ENCODE data around the gene TTC39C. TPM values are rescaled to one million over a fixed set of nuclear protein-coding genes. Genes with fewer than 3 reads are reported as not detected.

Gene TTC39C
- total and polyA plus RNA-seq, 2 of the 8 experiments (the other 6 are each of a cell fraction or from before 2014, with no cell fraction given) = 8.1 to 79.1 TPM

GRCh38 chr18:24063121-24063731 lies 48.7 kb downstream of the TTC39C start:
- H3K4ac ChIP-seq (replicated peaks; ENCODE audit: insufficient read length, low read depth, low read length) = no peak overlapping the region
- no peak overlapping the region for H2AFZ ChIP-seq (ENCODE audit: low read length)
- H3K4me2 ChIP-seq (ENCODE audit: insufficient read depth in 1 of 2, low read depth in 2 of 2, low read length in 2 of 2) = no peak overlapping the region
- no peak overlapping the region for H4K91ac ChIP-seq (replicated peaks; ENCODE audit: insufficient read length, low read length)
- H3K9me3 ChIP-seq (ENCODE audit: insufficient read depth in 2 of 2, low read depth in 1 of 2, low read length in 1 of 2) = no peaks in the 10 kb centered on the region
- no peak overlapping the region for H3K4me3 ChIP-seq (ENCODE audit: extremely low read depth in 1 of 4, insufficient read depth in 2 of 4, low read depth in 3 of 4, low read length in 4 of 4)
- no peak overlapping the region for H4K8ac ChIP-seq (ENCODE audit: extremely low read depth, insufficient read depth, low read length)
- TF ChIP-seq TAF7 (optimal IDR thresholded peaks at IDR 0.05; ENCODE audit: borderline replicate concordance, low read depth, low read length) (no peak), HDAC6 (IDR thresholded peaks at IDR 0.05; ENCODE audit: low read depth, low read length) (no peak), SUZ12 (IDR thresholded peaks at IDR 0.05; ENCODE audit: low read length) (no peak), RAD21 (IDR thresholded peaks at IDR 0.05 in 1 of 2, conservative IDR thresholded peaks at IDR 0.05 in 1 of 2; ENCODE audit: low read depth in 2 of 2, low read length in 2 of 2) (no peak), NRF1 (IDR thresholded peaks at IDR 0.05; ENCODE audit: low read depth, low read length) (no peak), BCL11A (IDR thresholded peaks at IDR 0.05; ENCODE audit: low read depth in 2 of 2, low read length in 2 of 2) (no peak), RNF2 (IDR thresholded peaks at IDR 0.05; ENCODE audit: borderline replicate concordance, low read depth, low read length, missing control alignments, poor library complexity, severe bottlenecking) (no peak), EGR1 (IDR thresholded peaks at IDR 0.05; ENCODE audit: borderline replicate concordance, low read depth, low read length) (no peak)
- H4K20me1 ChIP-seq (replicated peaks in 1 of 2; ENCODE audit: control insufficient read depth in 1 of 2, insufficient read depth in 2 of 2, low read length in 2 of 2) = no peaks in the 10 kb centered on the region
- H3K79me1 ChIP-seq (ENCODE audit: low read depth, low read length) = no peaks in the 10 kb centered on the region; the same call in 1 of the 2 replicates
- WGBS, 2 experiments (ENCODE audit: extremely low coverage in 1 of 2, insufficient coverage in 1 of 2, insufficient read length in 1 of 2, insufficient replicate concordance in 2 of 2, low coverage in 1 of 2, low lambda C conversion rate in 2 of 2, missing lambda C conversion rate in 1 of 2) = 83% methylated on average over 3 of the region's 4 CpGs; no CpG with 5 or more reads in 1 of the 2 experiments
- H3K9ac ChIP-seq (replicated peaks in 1 of 4; ENCODE audit: extremely low read depth in 1 of 4, low read depth in 3 of 4, low read length in 3 of 4) = no peak overlapping the region
- DNase-seq (ENCODE audit: low read depth in 1 of 2, low spot score in 2 of 2) (no peak), FAIRE-seq (no peak)
- H2BK12ac ChIP-seq (ENCODE audit: low read depth, low read length) = no peak overlapping the region
- H4K5ac ChIP-seq (ENCODE audit: insufficient read length, low read depth, low read length) = no peak overlapping the region
- H2BK5ac ChIP-seq (ENCODE audit: low read depth, low read length) = no peak overlapping the region
- no peak overlapping the region for H3K56ac ChIP-seq (replicated peaks; ENCODE audit: insufficient read length, low read depth, low read length)
- H3K14ac ChIP-seq (ENCODE audit: insufficient read length) = no peak overlapping the region
- peaks cover 0 to 3% (median 0%) of the 10 kb centered on the region in 4 experiments; a peak in 1 of 7 replicates for H3K4me1 ChIP-seq (replicated peaks in 1 of 4; ENCODE audit: control insufficient read depth in 3 of 4, insufficient read depth in 4 of 4, low read length in 3 of 4)
- H3K27ac ChIP-seq (ENCODE audit: low read depth, low read length) = no peak overlapping the region
- H2BK20ac ChIP-seq (ENCODE audit: low read length) = no peak overlapping the region
- ChIA-PET CTCF (ENCODE audit: partially characterized antibody) (no interaction called here), POLR2A (ENCODE audit: partially characterized antibody) (interaction anchor here (1.6 kb wide), 1 partner anchor 76 kb away, joined by 4 read pairs; the partner anchor contains the start of gene CABYR)
- no peak overlapping the region for H3K18ac ChIP-seq (ENCODE audit: extremely low read depth, low read length)
- H2BK120ac ChIP-seq (replicated peaks; ENCODE audit: low read depth, low read length) = no peak overlapping the region
- H3K23me2 ChIP-seq (ENCODE audit: low read depth, low read length) = no peaks in the 10 kb centered on the region
- no peaks in the 10 kb centered on the region for H3K27me3 ChIP-seq (replicated peaks in 1 of 4; ENCODE audit: control insufficient read depth in 3 of 4, extremely low read depth in 1 of 4, insufficient read depth in 3 of 4, low read length in 3 of 4)
- H3K36me3 ChIP-seq (ENCODE audit: control insufficient read depth in 2 of 4, insufficient read depth in 4 of 4, low read length in 3 of 4) = no peaks in the 10 kb centered on the region; a peak in 2 of 8 replicates
- H2BK15ac ChIP-seq (ENCODE audit: low read length) = no peak overlapping the region
- no peak overlapping the region for H2AK5ac ChIP-seq (ENCODE audit: low read depth, low read length)
- no peak overlapping the region for H3K23ac ChIP-seq (ENCODE audit: insufficient read length)
- H3K79me2 ChIP-seq (ENCODE audit: control insufficient read depth in 1 of 2, insufficient read depth in 2 of 2, low read length in 2 of 2) = peaks cover 0 to 29% of the 10 kb centered on the region in 2 experiments; a peak in 2 of 4 replicates

Data from H1 (cell line).